GM10248 (cell line): ENCODE measurements around the gene TMEM207.

Source experiments
- CTCF ChIA-PET: fragments of 300-600 bp; sonication (Branson Sonifier 250); formaldehyde crosslinking; extraction: SDS; loops from one replicate; lab custom pipeline; 2021; ENCODE audit warnings: antibody characterized with exemption; lab: Yijun Ruan, JAX
- POLR2A ChIA-PET: fragments of 350-650 bp; sonication (Branson Sonifier 250); formaldehyde crosslinking; extraction: SDS; loops from one replicate; lab custom pipeline; 2020; ENCODE audit warnings: antibody characterized with exemption; lab: Yijun Ruan, JAX
- DNase-seq: peaks from one replicate; pipeline ENCODE4 v3.0.0; 2012; ENCODE audit errors: extremely low spot score
- CTCF ChIP-seq: IDR thresholded peaks from 2 replicates; pipeline ENCODE4 v1.5.1; 2012; ENCODE audit warnings: mild to moderate bottlenecking, low read depth; ENCODE audit errors: extremely low read depth, missing control alignments, control extremely low read depth

Gene TMEM207

GRCh38 chr3:190442240-190442639 is 7.5 kb downstream of the TMEM207 start:
- TF ChIP-seq CTCF, result no peak
- CTCF ChIA-PET, result interaction anchor here (0.9 to 1.3 kb wide), 2 partner anchors 17 to 22 kb away, joined by 3 read pairs; no protein-coding TSS in a partner anchor
- no peak for DNase-seq
- POLR2A ChIA-PET, result no interaction called here

- no peak for TF ChIP-seq CTCF
- ChIA-PET CTCF (no interaction called here), POLR2A (no interaction called here)
- DNase-seq, result no peak
Observed at GRCh38 chr3:190436331-190436730, 13.4 kb downstream of the TMEM207 start.

GRCh38 chr3:190435618-190436017 is 14.1 kb downstream of the TMEM207 start:
- CTCF ChIA-PET, result no interaction called here
- POLR2A ChIA-PET, result no interaction called here
- TF ChIP-seq CTCF, result no peak
- DNase-seq, result no peak

- CTCF ChIA-PET, result no interaction called here
- POLR2A ChIA-PET, result no interaction called here
- TF ChIP-seq CTCF, result no peak
- DNase-seq, result no peak
Observed at GRCh38 chr3:190433626-190434025, 16.1 kb downstream of the TMEM207 start.

GRCh38 chr3:190432216-190432615 is 17.5 kb downstream of the TMEM207 start:
- ChIA-PET POLR2A (no interaction called here), CTCF (interaction anchor here (1.3 kb wide), 1 partner anchor 471 kb away, joined by 3 read pairs; no protein-coding TSS in a partner anchor)

GRCh38 chr3:190430906-190431305 is 18.8 kb downstream of the TMEM207 start:
- ChIA-PET POLR2A (no interaction called here), CTCF (interaction anchor here (1.3 kb wide), 1 partner anchor 470 kb away, joined by 3 read pairs; no protein-coding TSS in a partner anchor)
- TF ChIP-seq CTCF, result no peak

More at GRCh38 chr3:190432216-190432615, 17.5 kb downstream of the TMEM207 start:
- no peak for DNase-seq
- no peak for TF ChIP-seq CTCF

More at GRCh38 chr3:190430906-190431305, 18.8 kb downstream of the TMEM207 start:
- DNase-seq, result no peak
